ENCODE results near the gene ROM1.
"Not testable (repeated sequence)": the region's sequence is repeated elsewhere in the genome, so short reads cannot be mapped to it uniquely, and the experiment has no call there.

Gene ROM1

GRCh38 chr11:62610814-62611704, 2.0 kb upstream of the ROM1 start:
- DNase-seq: no peak

GRCh38 chr11:62611705-62612365, 1.2 kb upstream of the ROM1 start:
- peak; percentile 42 for DNase-seq

- no peak for DNase-seq
Measured at GRCh38 chr11:62613291-62613778, 278 bp downstream of the ROM1 start.

- no peak for DNase-seq
Measured at GRCh38 chr11:62614275-62614674, 1.2 kb downstream of the ROM1 start.

GRCh38 chr11:62615521-62615920, 2.5 kb downstream of the ROM1 start:
- DNase-seq: no peak

- DNase-seq: not testable (repeated sequence)
Measured at GRCh38 chr11:62616957-62617356, 3.9 kb downstream of the ROM1 start.

- peak; percentile 14 for DNase-seq
Measured at GRCh38 chr11:62621027-62621566, 8.0 kb downstream of the ROM1 start.

- DNase-seq: peak; percentile 98
Measured at GRCh38 chr11:62621567-62622470, 8.8 kb downstream of the ROM1 start, which contains the start of gene B3GAT3. TSS of gene B3GAT3 (minus strand) at chr11:62621986. CDS start at chr11:62621947, 39 bp downstream.

- no peak for DNase-seq
Measured at GRCh38 chr11:62622476-62623089, 9.5 kb downstream of the ROM1 start.

- DNase-seq: peak; percentile 13
Measured at GRCh38 chr11:62627713-62628112, 14.7 kb downstream of the ROM1 start.

- DNase-seq: no peak
Measured at GRCh38 chr11:62632492-62632891, 19.4 kb downstream of the ROM1 start.

- no peak for DNase-seq
Measured at GRCh38 chr11:62644220-62644619, 31.2 kb downstream of the ROM1 start.

- peak; percentile 26 for DNase-seq
Measured at GRCh38 chr11:62645671-62645945, 32.6 kb downstream of the ROM1 start.

GRCh38 chr11:62645946-62646824, 33.1 kb downstream of the ROM1 start, which contains the start of gene GANAB:
TSS of gene GANAB (minus strand) at chr11:62646613. CDS start at chr11:62646599, 14 bp downstream.
- peak; percentile 99 for DNase-seq

GRCh38 chr11:62646825-62647608, 34.0 kb downstream of the ROM1 start:
- no peak for DNase-seq

- DNase-seq: no peak
Measured at GRCh38 chr11:62647609-62648005, 34.5 kb downstream of the ROM1 start.

- DNase-seq: no peak
Measured at GRCh38 chr11:62648185-62648966, 35.3 kb downstream of the ROM1 start.

- no peak for DNase-seq
Measured at GRCh38 chr11:62648967-62649364, 35.9 kb downstream of the ROM1 start.

GRCh38 chr11:62649486-62649885, 36.4 kb downstream of the ROM1 start:
- DNase-seq: no peak

All from hematopoietic multipotent progenitor cell treated with erythropoietin and hydrocortisone succinate and interleukin-3 and kit ligand, for 8 days (in vitro differentiated cells).